ENCODE measurements around the gene ALDH1L1.

The ALDH1L1 gene

DNA sequence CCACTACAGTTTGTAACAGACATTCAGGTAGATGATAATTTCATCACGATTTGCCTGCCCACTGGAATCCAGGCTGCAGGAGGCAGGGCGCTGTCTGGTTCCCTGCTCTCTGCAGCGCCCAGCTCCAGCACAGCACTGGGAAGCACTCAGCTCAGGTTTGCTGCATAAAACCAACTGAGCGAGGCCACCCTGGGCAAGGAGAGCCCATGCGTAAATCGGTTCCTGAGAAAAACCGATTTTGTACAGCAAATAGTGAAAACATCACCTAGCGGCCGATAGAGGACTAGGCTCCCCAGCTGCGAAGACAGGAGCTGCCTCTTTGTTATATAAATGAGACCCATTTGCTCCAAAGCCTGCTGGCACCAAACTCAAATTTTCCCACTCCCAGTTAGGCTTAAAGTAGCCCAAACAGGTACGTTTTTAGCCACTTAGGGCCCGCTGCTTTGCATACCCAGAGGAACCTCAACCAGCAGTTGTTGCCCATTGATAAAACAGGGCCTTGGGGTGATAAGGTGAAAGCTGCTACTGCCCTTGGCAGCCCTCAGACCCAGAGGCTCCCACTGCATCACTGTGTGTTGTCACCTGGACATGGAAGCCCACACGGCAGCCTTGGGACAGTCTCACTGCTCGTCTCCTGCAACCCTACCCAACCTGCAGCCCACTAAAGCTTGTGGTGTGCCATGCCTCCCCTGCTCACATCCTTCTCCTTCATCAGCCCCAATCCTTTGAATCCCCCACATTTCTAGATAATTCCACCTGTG lies 47.5 kb downstream of the ALDH1L1 start:
- DNase-seq: peak; percentile 25

- DNase-seq: no peak
Observed at GRCh38 chr3:126131881-126132750, 48.3 kb downstream of the ALDH1L1 start.

- DNase-seq: no peak
Observed at GRCh38 chr3:126130981-126131745, 49.2 kb downstream of the ALDH1L1 start.

DNA sequence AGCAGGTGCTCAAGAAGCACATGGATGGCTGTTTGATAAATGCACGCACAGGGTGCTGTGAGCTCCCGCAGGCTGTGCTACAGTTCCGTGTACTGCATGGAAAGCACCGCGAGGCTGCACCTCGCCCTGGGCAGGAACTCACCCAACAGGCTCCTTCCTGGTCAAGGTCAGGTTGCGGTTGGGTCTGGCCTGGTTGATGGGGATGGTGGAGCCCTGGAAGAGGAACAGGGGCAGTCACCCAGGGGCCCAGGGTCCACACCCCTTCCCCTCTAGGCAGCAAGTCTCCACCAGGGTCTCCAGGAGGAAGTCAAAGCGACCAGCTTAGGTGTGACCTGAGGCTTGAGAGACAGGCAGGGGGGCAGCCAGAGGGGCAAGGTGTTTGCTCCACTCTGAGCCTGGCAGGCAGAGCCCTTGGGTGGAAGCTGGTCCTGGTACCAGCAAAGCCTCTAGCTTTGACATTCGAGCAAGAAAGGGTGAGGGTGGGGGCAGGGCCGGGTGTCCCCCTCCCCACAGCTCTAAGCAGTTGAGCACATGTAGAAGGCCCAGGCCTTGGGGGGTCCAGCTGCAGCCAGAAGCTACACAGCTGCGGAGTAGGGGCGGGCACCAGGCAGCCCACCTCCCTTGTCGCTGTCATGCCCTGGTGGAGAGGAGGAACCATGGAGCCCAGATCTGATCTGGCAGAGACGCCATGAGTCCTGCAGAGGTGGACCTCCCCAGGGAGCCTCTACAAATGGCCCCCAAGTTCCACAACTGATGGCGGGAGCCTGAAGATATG lies 50.1 kb downstream of the ALDH1L1 start:
- DNase-seq: no peak

DNA sequence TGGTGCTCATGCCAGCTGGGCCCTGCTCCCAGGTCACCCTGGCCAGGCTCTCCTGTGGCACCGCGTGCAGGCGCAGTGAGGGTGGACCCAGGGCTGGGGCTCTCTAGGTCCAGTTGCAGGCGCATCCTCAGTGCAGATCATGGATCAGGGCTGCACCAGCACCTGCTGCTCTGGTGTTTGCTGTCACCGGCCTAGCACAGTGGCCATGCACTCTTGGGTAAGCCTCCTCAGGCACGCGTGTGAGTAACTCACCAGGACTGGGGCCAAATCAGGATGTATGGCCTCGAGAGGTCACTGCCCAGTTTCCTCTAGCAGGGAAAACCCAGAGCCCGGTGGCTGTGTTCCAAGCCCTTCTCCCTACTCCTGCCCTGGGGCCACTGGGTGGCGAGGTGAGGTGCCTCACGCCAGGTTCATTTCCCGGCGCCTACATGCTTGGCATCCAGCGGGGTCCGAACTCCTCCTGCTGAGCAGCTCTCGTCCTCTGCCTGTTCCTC lies 50.9 kb downstream of the ALDH1L1 start:
- no peak for DNase-seq

DNA sequence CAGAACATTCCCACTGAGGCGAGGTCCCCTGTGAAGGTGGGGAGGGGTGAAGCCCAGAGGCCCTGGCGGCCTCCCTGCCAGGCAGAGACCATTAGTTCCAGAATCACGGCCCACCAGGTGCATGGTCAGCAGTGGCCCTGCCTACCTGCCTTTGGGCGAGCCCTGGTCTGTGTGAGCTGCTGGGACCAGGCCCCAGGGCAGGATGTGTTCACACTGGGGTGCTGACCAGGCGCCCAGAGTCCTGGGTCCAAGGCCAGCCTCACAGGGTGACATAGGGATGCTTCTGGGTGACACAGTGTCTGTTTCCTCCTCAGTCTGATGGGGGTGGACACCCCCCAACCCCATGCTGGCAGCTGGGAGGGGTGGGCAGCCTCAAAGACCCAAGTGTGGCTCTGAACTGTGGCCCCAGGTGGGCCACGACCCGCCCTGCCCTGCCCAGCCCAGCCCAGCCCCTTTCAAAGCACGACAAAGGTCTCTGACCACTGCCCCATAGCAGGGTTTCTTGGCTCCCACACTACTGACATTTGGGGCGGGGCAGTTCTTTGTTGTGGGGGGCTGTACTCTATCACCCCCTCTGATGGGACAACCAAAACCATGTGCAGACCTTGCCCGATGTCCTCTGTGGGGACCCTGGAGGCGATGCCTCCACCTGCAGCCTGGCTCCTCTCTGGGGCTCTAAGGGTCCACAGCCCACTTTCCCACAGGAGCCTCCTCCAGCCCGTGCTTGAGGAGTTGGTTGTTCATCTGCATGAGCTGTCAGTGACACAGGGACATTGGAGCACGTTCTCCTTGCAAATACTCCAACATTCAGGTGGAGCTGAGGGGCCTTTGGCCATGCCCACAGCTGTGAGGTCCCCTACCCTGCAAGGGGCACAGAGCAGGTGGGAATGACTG lies 51.6 kb downstream of the ALDH1L1 start:
- DNase-seq: no peak

DNA sequence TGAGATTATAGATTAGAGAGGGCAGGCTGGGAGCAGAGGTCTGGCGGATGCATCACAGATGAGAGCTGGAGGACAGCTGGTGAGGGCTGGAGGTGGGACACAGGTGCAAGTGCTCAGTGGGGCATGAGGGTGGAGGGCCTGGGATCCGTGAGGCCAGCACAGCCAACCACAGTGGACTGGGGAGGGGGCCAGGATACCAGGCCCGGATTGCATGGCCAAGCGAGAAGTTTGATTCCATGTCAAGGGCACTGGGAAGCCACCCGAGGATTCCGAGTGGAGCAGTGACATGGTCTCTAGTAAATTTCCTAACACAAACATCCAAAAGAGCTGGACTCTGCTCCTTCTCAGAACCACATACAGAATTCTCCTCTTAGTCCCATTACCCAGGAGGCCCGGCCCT lies 52.5 kb downstream of the ALDH1L1 start:
- DNase-seq: no peak

DNA sequence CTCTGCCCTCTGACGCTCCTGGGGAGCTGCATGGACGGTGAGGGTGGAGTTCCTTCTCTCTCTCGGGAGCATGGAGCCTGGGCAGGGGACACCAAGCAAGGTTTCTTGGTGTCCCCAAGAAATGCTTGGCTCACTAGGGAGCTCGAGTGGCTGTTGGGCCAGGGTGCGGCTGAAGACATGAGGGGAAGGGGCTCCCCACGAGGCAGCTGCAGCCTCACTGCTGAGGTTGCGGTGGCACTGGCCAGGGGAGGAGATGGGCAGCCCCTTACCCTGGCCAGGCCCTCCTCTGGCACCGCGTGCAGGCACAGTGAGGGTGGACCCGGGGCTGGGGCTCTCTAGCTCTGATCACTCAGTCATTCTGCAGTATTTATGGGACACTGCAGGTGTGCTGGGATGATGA lies 52.9 kb downstream of the ALDH1L1 start:
- DNase-seq: no peak

DNA sequence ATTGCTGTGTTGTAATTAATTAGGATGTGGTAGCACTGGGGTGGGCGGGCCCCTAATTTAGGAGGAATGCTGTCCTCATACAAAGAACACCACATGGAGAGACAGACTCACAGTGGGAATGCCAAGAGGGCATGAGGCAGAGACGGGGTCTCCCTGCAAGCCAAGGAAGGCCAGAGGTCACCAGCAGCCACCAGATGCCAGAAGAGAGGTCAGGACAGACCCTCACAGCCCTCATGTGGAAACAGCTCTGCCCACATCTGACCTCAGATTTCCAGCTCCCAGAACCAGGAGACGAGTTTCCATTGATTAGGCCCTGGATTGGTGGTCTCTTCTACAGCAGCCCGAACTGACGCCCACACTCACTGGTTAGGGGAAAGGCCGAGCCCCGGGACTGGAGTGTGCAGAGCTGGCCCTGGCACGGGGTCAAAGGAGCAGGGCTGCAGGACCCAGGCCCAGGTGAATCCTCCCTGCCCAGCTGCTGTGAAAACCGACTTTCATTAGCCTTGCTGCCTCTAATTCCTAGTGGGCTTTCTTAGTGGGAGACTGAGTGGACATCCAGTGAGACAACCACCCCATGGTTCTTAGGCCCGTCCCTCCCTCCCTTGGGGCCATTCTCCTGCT lies 53.5 kb downstream of the ALDH1L1 start:
- DNase-seq: no peak

GRCh38 chr3:126126286-126126685 lies 54.1 kb downstream of the ALDH1L1 start:
- no peak for DNase-seq

DNA sequence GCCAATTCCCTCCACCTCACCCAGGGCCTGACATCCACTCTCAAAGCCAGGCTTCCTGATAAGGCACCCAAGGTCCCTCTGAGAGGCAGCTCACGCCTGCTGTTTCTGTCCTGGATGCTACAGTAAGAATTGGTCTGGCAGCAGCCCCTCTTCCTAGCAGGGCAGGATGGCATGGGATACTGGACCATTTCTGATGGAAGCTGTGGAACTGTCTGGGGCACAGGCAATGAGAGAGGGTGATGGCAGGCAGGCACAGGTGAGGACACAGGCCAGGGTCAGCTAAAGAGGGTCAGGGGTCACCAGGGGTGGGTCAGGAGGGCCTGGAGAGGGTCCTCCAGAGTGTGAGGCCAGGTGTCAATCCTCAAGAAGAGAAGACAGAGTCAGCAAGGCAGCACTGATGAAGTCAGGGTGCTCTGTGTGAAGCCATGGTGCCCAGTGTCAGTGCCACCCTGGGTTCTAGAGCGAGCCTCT lies 54.6 kb downstream of the ALDH1L1 start:
- DNase-seq: no peak

DNA sequence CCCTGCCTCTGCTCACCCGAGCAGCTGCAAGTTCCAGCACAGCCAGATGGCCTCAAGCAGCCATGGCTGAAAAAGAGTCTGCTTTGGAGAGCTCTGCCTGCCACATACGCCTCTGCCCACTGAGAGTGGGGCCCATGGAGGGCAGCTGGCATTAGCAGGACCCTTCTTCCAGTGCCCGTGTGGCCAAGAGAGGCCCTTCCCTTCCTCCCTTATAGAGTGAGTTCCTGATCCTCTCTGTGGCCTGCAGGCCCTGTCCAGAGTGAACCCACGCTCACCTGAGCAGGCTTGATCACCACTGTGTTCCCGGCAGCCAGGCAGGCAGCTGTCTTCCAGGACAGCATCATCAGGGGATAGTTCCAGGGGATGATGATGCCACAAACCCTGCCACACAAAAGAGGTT lies 55.0 kb downstream of the ALDH1L1 start:
- peak; percentile 5 for DNase-seq

DNA sequence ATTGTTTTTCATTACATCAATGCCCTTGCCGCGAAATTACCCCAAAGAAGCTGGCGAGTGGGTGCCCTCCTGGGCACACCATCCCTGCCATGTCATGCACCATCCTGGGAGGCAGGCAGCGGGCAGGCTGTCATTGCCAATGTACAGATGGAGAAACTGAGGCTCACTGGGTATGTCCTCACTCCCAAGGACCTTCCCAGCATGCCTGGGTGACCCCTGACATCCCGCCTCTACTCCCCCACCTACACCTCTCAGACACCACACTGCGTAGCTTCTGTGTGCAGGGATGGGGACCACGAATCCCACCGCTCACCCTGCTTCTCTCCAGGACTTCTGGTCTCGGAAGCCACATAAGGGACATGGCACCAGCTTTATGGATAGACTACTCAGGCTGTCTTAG lies 55.5 kb downstream of the ALDH1L1 start:
- DNase-seq: no peak

- DNase-seq: peak; percentile 72
Observed at GRCh38 chr3:126124148-126124868, 56.1 kb downstream of the ALDH1L1 start.

- DNase-seq: no peak
Observed at GRCh38 chr3:126121632-126122031, 58.8 kb downstream of the ALDH1L1 start.

GRCh38 chr3:126121074-126121473 lies 59.3 kb downstream of the ALDH1L1 start:
- no peak for DNase-seq

GRCh38 chr3:126119976-126120375 lies 60.4 kb downstream of the ALDH1L1 start:
- no peak for DNase-seq

- no peak for DNase-seq
Observed at GRCh38 chr3:126119008-126119675, 61.2 kb downstream of the ALDH1L1 start.

GRCh38 chr3:126118591-126118990 lies 61.8 kb downstream of the ALDH1L1 start:
- no peak for DNase-seq
